K562 (cell line): Measurements from ENCODE around the gene DLGAP3. TPM values are rescaled to one million over a fixed set of nuclear protein-coding genes. Genes with fewer than 3 reads are reported as not detected.

Experiments used
- CCNT2 ChIP-seq: IDR thresholded peaks from 2 replicates; pipeline ENCODE4 v1.6.1; 2011; ENCODE audit warnings: borderline replicate concordance, low read depth, mild to moderate bottlenecking, moderate library complexity, mixed read lengths, low read length; ENCODE audit not compliant: insufficient read length; ENCODE audit errors: extremely low read depth
- CREM ChIP-seq: IDR thresholded peaks from 2 replicates; pipeline ENCODE4 v1.6.1; 2014; ENCODE audit warnings: antibody characterized with exemption, low read depth
- EHMT2 ChIP-seq: fragments of 450-650 bp; IDR thresholded peaks from 2 replicates; pipeline ENCODE4 v1.6.1; 2018; ENCODE audit warnings: antibody characterized with exemption
- ELK1 ChIP-seq: sonication (generic); formaldehyde crosslinking; IDR thresholded peaks from 2 replicates; pipeline ENCODE4 v1.8.1; 2022; ENCODE audit warnings: missing genetic modification reagents
- GABPA ChIP-seq: fragments of 200-800 bp; sonication (Bioruptor generic); conservative IDR thresholded peaks from 2 replicates; pipeline ENCODE4 v1.6.1; 2016; ENCODE audit warnings: low read depth, missing genetic modification characterization, missing compliant biosample characterization
- HBP1 ChIP-seq: fragments of 450-650 bp; formaldehyde crosslinking; IDR thresholded peaks from 2 replicates; pipeline ENCODE4 v1.4.0; 2022; ENCODE audit warnings: missing genetic modification characterization
- HDAC2 ChIP-seq: fragments of 450-650 bp; IDR thresholded peaks from 2 replicates; pipeline ENCODE4 v1.6.1; 2016; ENCODE audit warnings: mild to moderate bottlenecking
- HNRNPH1 ChIP-seq: fragments of 200-400 bp; formaldehyde crosslinking; optimal IDR thresholded peaks from 2 replicates; pipeline ENCODE3; 2017; ENCODE audit warnings: low read depth, mild to moderate bottlenecking, low read length, moderate library complexity
- IRF9 ChIP-seq: fragments of 450-650 bp; IDR thresholded peaks from 2 replicates; pipeline ENCODE4 v1.6.1; 2016; ENCODE audit warnings: missing biosample characterization, missing genetic modification characterization
- MAX ChIP-seq: sonication (generic); formaldehyde crosslinking; IDR thresholded peaks from 2 replicates; pipeline ENCODE4 v1.9.0; 2022; ENCODE audit warnings: mild to moderate bottlenecking, missing genetic modification reagents
- NFXL1 ChIP-seq: fragments of 450-650 bp; formaldehyde crosslinking; IDR thresholded peaks from 2 replicates; pipeline ENCODE4 v1.4.0; 2021; ENCODE audit warnings: mild to moderate bottlenecking
- RCOR1 ChIP-seq, 2 experiments: IDR thresholded peaks; 2 replicates each; pipeline ENCODE4 v1.6.1; 2012; ENCODE audit warnings: low read depth in 2 of 2, low read length in 2 of 2, borderline replicate concordance in 1 of 2, improper control_type of control experiment in 1 of 2
- SLC30A9 ChIP-seq: fragments of 250-450 bp; sonication (Bioruptor Pico); IDR thresholded peaks from 2 replicates; pipeline ENCODE4 v1.8.0; 2022; ENCODE audit warnings: mild to moderate bottlenecking, moderate library complexity
- SP2 ChIP-seq: IDR thresholded peaks from 2 replicates; pipeline ENCODE4 v1.6.1; 2011; ENCODE audit warnings: mild to moderate bottlenecking, low read depth, low read length, moderate library complexity; ENCODE audit not compliant: poor library complexity, severe bottlenecking; ENCODE audit errors: extremely low read depth
- SRF ChIP-seq, 2 experiments: fragments of 250-450, 450-650 bp in 1 of 2; sonication (Bioruptor Pico) in 1 of 2; sonication (generic) in 1 of 2; formaldehyde crosslinking; IDR thresholded peaks; 2 replicates each; pipeline versions ENCODE4 v1.5.0 to v1.5.1; 2020 to 2022; ENCODE audit warnings: mild to moderate bottlenecking in 1 of 2, missing genetic modification reagents in 1 of 2
- SRSF7 ChIP-seq: fragments of 200-400 bp; formaldehyde crosslinking; optimal IDR thresholded peaks from 2 replicates; pipeline ENCODE3; 2017; ENCODE audit warnings: mild to moderate bottlenecking, low read depth, low read length
- THAP12 ChIP-seq: fragments of 250-450 bp; sonication (Bioruptor Pico); IDR thresholded peaks from 2 replicates; pipeline ENCODE4 v1.9.0; 2021; ENCODE audit warnings: mild to moderate bottlenecking, inconsistent platforms
- ZBTB43 ChIP-seq: sonication (generic); formaldehyde crosslinking; IDR thresholded peaks from 2 replicates; pipeline ENCODE4 v1.8.0; 2023; ENCODE audit warnings: mild to moderate bottlenecking, missing genetic modification reagents
- ZNF24 ChIP-seq: fragments of 450-650 bp; IDR thresholded peaks from 2 replicates; pipeline ENCODE4 v1.6.1; 2016
- polyA plus RNA-seq, 8 experiments: library from polyadenylated mRNA; depleted of rRNA in 4 of 8; stranded (reverse) in 5 of 8; unstranded in 3 of 8; fragments of >200 nt; fragmentation: Nextera tagmentation in 2 of 8; fragmentation: Illumina TruSeq in 1 of 8; extraction: Ambion mirVana in 2 of 8; extraction: Trizol in 1 of 8; gene quantifications; 2 replicates each; pipeline versions ENCODE4 v1.2.1 to v1.2.3, GENCODE V29; 2011 to 2014; ENCODE audit warnings: inconsistent platforms in 1 of 8, missing spikeins in 1 of 8
- total RNA-seq, 7 experiments: library from RNA; depleted of rRNA in 6 of 7; stranded (reverse); fragments of >200 nt in 6 of 7; fragmentation: Illumina TruSeq in 2 of 7; extraction: Trizol in 2 of 7; gene quantifications; 2 replicates each; pipeline versions ENCODE4 v1.2.1 to v1.2.3, GENCODE V29; 2011 to 2021; ENCODE audit warnings: low replicate concordance in 1 of 7

DLGAP3 gene
- total and polyA plus RNA-seq, 9 of the 15 experiments (the other 6 are each of a cell fraction or from before 2014, with no cell fraction given) = 0.01 to 0.16 (median 0.07) TPM; not detected in 6

GRCh38 chr1:34924759-34925555 is 4.5 kb downstream of the DLGAP3 start (continued):
- TF ChIP-seq HBP1 (peak; percentile 59; the same call in 1 of the 2 replicates), HDAC2 (peak; percentile 96), HNRNPH1 (no peak), THAP12 (CRISPR knock-in tag) (no peak), SP2 (no peak), RCOR1 (IDR thresholded peaks at IDR 0.05; ENCODE audit: borderline replicate concordance in 1 of 2, low read depth in 2 of 2, low read length in 2 of 2) (peak; percentile 17 to 98; a peak in 2 of 4 replicates), ZBTB43 (CRISPR knock-in tag) (peak; percentile 95), SLC30A9 (CRISPR knock-in tag) (no peak), ELK1 (CRISPR knock-in tag) (no peak), IRF9 (no peak), CREM (peak; percentile 68), GABPA (no peak), ZNF24 (peak; percentile 81; the same call in 1 of the 2 replicates), SRSF7 (no peak), MAX (CRISPR knock-in tag) (no peak; the same call in 1 of the 2 replicates), EHMT2 (peak; percentile 100), SRF (CRISPR knock-in tag; IDR thresholded peaks at IDR 0.05) (peak in 1 of 2 experiments; percentile 96; a peak in 2 of 4 replicates), NFXL1 (no peak), CCNT2 (no peak)
